Activated CD4-positive, alpha-beta T cell treated with anti-CD3 and anti-CD28 coated beads, Interleukin-2, amount 10 ng/mL, durations not matched to agents 7 days and 5 days (primary cell): Measurements from ENCODE around the gene SLBP. TPM values are rescaled to one million over a fixed set of nuclear protein-coding genes. Genes with fewer than 3 reads are reported as not detected.

Source experiments
- CTCF ChIA-PET: fragments of 350-600 bp; sonication (Branson Sonifier 250); formaldehyde crosslinking; loops from one replicate; lab custom pipeline; 2021; ENCODE audit warnings: antibody characterized with exemption; lab: Charles Lee
- POLR2A ChIA-PET: fragments of 350-600 bp; sonication (Branson Sonifier 250); formaldehyde crosslinking; loops from one replicate; lab custom pipeline; 2021; ENCODE audit warnings: antibody characterized with exemption; lab: Charles Lee
- DNase-seq: peaks from one replicate; pipeline ENCODE4 v3.0.0-alpha.2; 2020
- H3K27ac Mint-ChIP-seq: one replicate; pipeline ENCODE4 v1.8.0; 2021; ENCODE audit warnings: mild to moderate bottlenecking, moderate library complexity, mixed read lengths
- H3K27me3 Mint-ChIP-seq: one replicate; pipeline ENCODE4 v1.8.0; 2021; ENCODE audit warnings: mixed read lengths
- H3K36me3 Mint-ChIP-seq: one replicate; pipeline ENCODE4 v1.8.0; 2021; ENCODE audit warnings: low read depth, mixed read lengths
- H3K4me1 Mint-ChIP-seq: one replicate; pipeline ENCODE4 v1.8.0; 2021; ENCODE audit warnings: mixed read lengths
- H3K4me3 Mint-ChIP-seq: one replicate; pipeline ENCODE4 v1.8.0; 2021; ENCODE audit warnings: mild to moderate bottlenecking, moderate library complexity, mixed read lengths
- H3K9me3 Mint-ChIP-seq: one replicate; pipeline ENCODE4 v1.8.0; 2021; ENCODE audit warnings: mixed read lengths
- total RNA-seq, 2 experiments: library from RNA; stranded (reverse); gene quantifications; one replicate each; pipeline ENCODE4 v1.2.3, GENCODE V29; 2021

SLBP gene
- total RNA-seq, 2 experiments from 2014 or later = 116 to 137 TPM

DNA sequence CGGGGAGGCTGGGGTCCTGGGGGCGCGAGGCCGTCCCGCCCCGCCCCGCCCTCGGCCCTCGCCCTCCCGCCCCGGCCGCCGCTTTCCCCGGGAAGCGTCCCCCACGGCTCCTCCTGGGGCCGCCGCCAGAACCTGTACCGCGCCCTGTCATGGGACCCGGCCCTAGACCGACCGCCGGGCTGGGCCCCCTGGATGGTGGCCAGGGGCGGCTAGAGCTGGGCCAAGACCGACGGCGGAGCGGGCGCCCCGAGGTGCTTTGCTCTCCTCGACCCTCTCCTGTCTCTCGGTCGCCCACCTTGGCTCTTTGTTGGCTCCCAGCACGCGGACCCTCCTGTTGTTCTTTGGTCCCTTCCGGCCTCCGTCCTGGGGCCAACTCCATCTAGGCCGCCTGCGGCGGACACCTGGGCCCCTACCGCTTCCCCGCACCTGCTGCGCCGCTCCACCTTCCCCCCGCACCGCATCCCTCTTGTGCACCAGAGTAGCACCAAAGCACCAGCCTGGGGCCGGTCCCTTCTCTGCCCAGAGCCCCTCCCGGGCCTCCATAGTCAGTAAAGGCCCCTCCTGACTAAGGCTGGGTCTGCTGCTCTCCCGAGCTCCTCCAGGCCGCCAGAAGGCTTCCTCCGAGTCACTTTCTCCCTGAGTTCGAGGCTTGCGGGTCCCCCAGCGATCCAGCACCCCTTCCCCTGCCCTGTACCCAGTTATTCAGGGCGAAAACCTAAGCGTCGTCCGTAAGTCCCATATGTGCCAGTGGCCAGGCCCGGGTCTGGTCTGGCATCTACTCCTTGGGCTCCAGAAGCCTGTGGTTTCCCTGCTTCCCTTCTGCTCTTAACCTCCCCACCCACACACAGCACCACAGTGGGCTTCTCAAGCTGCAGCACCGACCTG is 9.8 kb upstream of the SLBP start:
- Mint-ChIP-seq H3K4me3 (peak overlapping the region; percentile 97), H3K9me3 (no peaks in the 10 kb centered on the region), H3K27me3 (no peaks in the 10 kb centered on the region), H3K4me1 (peaks cover 60% of the 10 kb centered on the region), H3K27ac (peak overlapping the region; percentile 98), H3K36me3 (peaks cover 48% of the 10 kb centered on the region)
- ChIA-PET POLR2A (interaction anchor here (0.9 to 1.5 kb wide), 3 partner anchors 9 to 134 kb away, joined by 3 to 7 read pairs (median 3); partner anchors contain the start of genes LETM1 and SLBP), CTCF (interaction anchor here (0.6 to 9.1 kb wide), 7 partner anchors 10 to 235 kb away, joined by 3 to 94 read pairs (median 5); partner anchors contain the start of gene SLBP)
- no peak for DNase-seq

DNA sequence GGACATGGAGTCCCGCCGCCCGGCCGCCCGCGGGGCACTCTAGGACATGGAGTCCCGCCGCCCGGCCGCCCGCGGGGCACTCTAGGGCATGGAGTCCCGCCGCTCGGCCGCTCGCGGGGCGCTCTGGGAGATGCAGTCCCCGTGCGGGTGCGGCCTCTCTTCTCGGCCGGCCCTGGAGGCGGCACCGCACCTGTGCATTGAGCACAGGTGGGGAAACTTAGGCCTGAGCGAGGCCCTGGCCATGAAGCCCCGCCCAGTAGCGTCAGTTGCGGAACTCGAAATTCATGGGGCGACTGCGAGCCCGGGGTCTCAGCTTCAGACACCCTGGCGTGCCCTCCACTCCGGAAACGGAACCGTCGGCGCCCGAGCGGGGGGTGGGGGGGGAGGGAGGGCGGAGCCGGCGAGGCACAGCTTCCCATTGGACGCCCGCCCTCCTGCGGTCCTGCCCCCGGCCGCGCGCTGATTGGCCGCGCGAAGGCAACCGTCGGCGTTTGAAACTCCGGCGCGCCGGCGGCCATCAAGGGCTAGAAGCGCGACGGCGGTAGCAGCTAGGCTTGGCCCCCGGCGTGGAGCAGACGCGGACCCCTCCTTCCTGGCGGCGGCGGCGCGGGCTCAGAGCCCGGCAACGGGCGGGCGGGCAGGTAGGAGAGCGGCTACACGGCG is 9.0 kb upstream of the SLBP start, which contains the start of the genes TACC3 and TMEM129:
TACC3 (plus strand) TSS at position 519 of the 663 bp plus-strand sequence. CDS start 1,901 bp downstream, outside the sequence.
TMEM129 (minus strand) TSS at position 321 of the 663 bp plus-strand sequence. CDS start 486 bp downstream, outside the sequence.
- H3K4me3 Mint-ChIP-seq = peak within 1 kb of the TSS; percentile 97

DNA sequence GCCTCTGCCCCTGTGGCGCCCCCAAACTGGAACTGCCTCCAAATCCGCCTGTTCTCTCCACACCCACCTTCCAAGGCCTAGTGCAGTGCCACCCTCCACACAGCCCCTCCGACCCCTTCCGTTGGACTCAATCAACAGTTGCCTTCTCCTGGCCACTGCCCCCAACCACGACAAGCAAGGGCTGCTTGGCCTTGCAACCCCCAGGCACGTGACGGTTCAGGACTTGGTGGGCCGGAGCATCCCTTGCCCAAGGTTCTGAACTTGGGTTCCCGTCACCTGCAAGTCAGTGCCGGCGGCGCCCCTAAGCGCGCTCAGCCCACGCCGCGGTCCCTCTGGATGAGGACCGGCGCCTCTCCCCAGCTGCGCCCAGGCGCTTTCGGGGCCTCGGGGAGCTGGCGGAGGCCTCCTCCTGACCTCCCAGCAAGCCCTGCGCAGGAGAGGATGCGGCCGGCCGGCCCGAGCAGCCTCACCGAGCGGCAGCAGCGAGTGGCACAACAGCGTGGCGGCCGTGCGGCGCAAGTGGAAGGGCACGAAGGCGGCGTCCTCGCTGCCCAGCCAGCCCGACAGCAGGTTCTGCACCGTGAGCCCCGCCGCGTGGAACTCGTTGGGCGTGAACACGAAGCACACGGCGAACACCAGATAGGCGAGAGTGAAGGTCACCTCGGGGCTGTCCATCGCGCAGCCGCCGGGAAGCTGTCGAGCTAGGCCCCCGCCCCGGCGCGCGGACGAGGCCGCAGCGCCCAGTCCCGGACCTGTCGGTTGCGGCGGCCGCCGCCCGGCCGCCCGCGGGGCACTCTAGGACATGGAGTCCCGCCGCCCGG is 8.3 kb upstream of the SLBP start:
- DNase-seq = peak; percentile 51
- ChIA-PET CTCF (interaction anchor here (0.9 to 2.3 kb wide), 4 partner anchors 8 to 27 kb away, joined by 5 to 8 read pairs (median 6); partner anchors contain the start of gene SLBP), POLR2A (interaction anchor here (0.9 kb wide), 2 partner anchors 8 to 136 kb away, joined by 3 to 7 read pairs; partner anchors contain the start of genes LETM1 and SLBP)
- H3K27me3 Mint-ChIP-seq = no peaks in the 10 kb centered on the region
- H3K4me3 Mint-ChIP-seq = peak overlapping the region; percentile 84
- H3K36me3 Mint-ChIP-seq = peaks cover 41% of the 10 kb centered on the region
- H3K9me3 Mint-ChIP-seq = no peaks in the 10 kb centered on the region
- H3K27ac Mint-ChIP-seq = peak overlapping the region; percentile 92
- peaks cover 58% of the 10 kb centered on the region for H3K4me1 Mint-ChIP-seq

More for the DNA sequence above, 9.0 kb upstream of the SLBP start, which contains the start of the genes TACC3 and TMEM129:
- H3K36me3 Mint-ChIP-seq = peaks cover 41% of the 10 kb centered on the region
- H3K27ac Mint-ChIP-seq = peak within 1 kb of the TSS; percentile 98
- DNase-seq = peak; percentile 95
- H3K9me3 Mint-ChIP-seq = no peaks in the 10 kb centered on the region
- POLR2A ChIA-PET = interaction anchor here (0.9 kb wide), 2 partner anchors 9 to 135 kb away, joined by 3 to 7 read pairs; partner anchors contain the start of genes LETM1 and SLBP
- CTCF ChIA-PET = interaction anchor here (0.6 to 2.3 kb wide), 6 partner anchors 9 to 236 kb away, joined by 3 to 8 read pairs (median 5); partner anchors contain the start of gene SLBP
- peaks cover 56% of the 10 kb centered on the region for H3K4me1 Mint-ChIP-seq
- no peaks in the 10 kb centered on the region for H3K27me3 Mint-ChIP-seq

DNA sequence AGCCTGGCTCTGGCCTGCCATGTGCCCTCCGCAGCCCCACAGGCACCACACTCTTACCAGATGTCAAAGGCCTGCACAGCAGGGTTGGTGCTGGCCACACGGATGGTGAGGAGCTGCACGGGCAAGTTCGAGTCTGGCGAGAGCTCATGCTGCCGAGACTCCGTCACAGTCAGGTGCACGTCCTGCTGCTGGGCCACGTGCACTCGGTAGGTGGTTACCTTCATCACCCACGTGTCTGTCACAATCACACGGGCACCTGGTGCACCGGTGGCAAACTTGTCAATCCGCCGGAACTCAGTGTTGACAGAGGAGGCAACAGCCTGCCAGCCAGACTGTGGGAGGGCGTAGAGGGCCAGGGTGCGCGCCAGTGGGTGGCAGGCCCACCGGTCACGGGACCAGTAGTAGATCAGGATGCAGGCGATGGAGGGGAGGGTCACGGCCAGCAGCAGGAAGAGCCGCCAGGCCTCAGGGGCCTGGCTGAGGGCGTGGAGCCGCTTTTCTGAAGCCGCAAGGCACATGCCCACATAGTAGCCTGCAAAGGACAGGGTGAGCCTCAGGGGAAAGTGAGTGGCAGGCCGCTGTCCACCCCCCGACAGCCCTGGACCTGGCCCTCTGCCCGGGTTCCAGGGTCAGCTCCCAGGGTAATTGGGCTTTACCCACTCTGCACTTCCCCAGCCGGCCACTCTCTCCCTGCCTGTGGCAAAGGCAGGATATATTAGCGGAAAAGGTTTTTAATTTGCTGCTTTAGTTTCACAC is 6.2 kb upstream of the SLBP start:
- Mint-ChIP-seq H3K36me3 (peaks cover 36% of the 10 kb centered on the region), H3K4me1 (peaks cover 61% of the 10 kb centered on the region), H3K9me3 (no peaks in the 10 kb centered on the region), H3K27me3 (no peaks in the 10 kb centered on the region), H3K27ac (peak overlapping the region; percentile 80), H3K4me3 (no peak overlapping the region)
- ChIA-PET POLR2A (no interaction called here), CTCF (interaction anchor here (1.0 to 1.3 kb wide), 3 partner anchors 8 to 25 kb away, joined by 3 read pairs; no protein-coding TSS in a partner anchor)
- DNase-seq = no peak

DNA sequence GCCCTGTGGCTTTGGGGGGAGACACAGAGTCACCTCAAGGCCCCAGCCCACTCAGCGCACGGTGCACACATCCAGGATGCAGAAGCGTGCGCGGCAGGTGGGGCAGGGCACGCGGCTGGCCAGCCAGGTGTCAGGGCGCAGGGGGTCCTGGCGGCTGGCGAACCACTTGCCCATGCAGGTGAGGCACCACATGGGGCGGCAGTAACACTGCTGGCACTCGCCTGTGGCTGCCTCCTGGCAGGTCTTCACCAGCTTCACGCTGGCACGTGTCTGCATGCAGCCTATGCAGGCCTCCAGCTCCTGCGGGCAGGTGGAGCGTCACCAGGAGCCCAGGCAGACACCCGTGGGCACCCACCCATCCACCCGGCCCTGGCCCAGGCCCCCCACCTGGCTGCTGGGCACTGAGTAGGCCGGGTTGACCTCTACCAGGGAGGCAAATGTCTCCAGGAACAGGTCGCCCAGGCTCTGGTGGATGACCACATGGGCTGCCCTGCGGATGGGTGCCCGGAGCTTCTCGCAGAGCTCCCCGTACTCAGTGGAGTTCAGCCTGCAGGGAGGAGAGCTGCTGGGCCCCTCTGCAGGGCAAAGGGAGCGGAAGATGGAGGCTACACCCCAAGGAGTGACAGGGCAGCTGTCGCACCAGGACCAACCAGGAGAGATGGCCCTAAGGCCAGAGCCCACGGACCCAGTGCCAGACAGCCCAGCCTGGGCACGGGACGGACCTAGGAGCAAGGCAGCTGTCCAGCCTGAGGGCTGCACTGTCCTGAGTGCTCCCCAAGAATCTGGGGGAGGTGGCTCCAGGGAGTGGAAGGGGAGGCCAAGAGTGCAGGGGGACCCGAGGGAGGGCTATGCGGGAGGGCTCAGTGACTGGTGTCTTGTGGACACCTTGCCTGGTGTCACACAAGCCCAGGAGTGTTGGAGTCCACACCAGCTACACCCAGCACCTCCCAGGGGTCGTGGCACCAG is 5.3 kb upstream of the SLBP start:
- no peak overlapping the region for H3K27ac Mint-ChIP-seq
- no peak for DNase-seq
- H3K4me3 Mint-ChIP-seq = no peak overlapping the region
- POLR2A ChIA-PET = no interaction called here
- H3K4me1 Mint-ChIP-seq = peaks cover 53% of the 10 kb centered on the region
- H3K9me3 Mint-ChIP-seq = no peaks in the 10 kb centered on the region
- H3K27me3 Mint-ChIP-seq = no peaks in the 10 kb centered on the region
- H3K36me3 Mint-ChIP-seq = peaks cover 31% of the 10 kb centered on the region
- CTCF ChIA-PET = interaction anchor here (1.0 to 1.3 kb wide), 3 partner anchors 9 to 24 kb away, joined by 3 read pairs; no protein-coding TSS in a partner anchor

DNA sequence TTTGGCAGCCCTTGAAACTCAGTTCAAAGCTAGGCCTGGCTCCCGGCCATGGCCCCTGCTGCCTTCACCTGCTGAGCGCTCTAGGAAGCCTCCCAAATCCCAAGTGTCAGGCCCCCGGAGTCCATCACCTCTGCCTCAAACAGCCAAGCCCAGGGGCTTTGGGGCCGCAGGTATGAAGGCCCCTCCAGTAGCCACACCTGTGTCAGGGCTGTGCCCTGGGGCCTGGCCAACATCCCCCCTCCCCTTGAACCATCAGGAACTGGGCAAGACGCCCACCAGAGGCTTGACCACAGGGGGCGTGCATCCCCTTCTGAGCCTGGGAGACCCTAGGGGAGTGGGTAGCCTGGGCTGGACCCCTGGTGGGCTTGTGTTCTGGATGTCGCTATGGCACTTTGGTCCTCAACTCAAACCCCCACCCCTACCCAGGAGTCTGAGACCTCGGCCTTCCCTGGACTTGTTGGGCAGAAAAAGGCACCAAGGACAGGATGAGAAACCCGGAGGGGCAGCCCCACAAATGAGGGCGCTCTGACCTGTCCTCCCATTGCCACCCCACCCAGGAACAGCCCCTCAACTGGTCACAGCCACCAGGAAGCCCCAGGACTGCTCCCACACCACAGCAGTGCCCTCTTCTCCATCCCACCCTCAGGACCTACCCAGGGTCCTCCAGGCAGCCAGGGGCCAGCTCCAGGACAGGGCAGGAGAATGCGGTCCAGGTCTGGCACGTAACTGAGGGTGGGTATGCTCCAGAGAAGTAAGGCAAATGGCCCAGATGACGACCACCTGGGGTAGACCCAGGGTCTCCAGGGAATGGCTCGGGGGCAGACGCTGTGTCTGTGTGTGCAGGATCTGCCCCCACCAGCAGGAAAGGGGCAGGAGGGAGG is 4.2 kb upstream of the SLBP start:
- CTCF ChIA-PET = no interaction called here
- H3K4me3 Mint-ChIP-seq = no peak overlapping the region
- POLR2A ChIA-PET = no interaction called here
- peak overlapping the region; percentile 50 for H3K27ac Mint-ChIP-seq
- H3K4me1 Mint-ChIP-seq = peaks cover 51% of the 10 kb centered on the region
- no peaks in the 10 kb centered on the region for H3K27me3 Mint-ChIP-seq
- DNase-seq = no peak
- H3K9me3 Mint-ChIP-seq = no peaks in the 10 kb centered on the region
- peaks cover 27% of the 10 kb centered on the region for H3K36me3 Mint-ChIP-seq

DNA sequence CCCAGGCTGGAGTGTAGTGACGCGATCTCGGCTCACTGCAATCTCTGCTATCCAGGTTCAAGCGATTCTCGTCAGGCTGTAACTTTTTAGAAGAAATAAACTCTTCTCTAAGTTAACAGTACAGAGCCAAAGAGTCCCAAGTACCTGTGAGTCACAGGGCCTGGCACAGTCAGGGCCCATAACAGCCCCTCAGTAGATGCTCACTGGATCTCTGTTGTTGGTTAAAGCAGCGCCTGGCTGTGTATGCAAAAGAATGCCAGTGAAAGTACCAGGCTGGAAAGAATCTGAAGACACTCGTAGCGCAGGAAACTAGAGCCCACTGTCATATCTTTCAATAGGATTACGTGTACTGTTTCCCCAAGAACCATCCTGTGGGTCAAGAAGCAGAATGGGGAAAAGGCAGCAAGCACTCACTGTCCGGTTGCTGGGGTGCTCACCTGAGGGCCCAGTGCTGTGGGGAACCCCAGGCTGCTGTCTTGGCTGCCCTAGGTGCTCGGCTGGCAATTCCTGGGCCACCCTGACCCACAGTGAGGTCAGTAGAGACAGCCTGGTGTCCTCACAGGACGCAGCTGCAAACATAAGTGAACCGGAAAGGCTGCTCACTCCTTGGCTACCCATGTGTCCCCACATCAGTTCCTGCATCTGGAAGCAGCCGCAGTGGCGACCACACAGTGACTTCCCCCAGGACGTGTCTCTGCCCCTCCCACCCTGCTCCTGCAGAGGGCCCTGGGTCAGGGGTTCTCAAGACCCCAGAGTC is 3.1 kb upstream of the SLBP start:
- no peak for DNase-seq
- Mint-ChIP-seq H3K27me3 (no peaks in the 10 kb centered on the region), H3K4me1 (peaks cover 60% of the 10 kb centered on the region), H3K27ac (peak overlapping the region; percentile 96), H3K36me3 (peaks cover 34% of the 10 kb centered on the region), H3K9me3 (no peaks in the 10 kb centered on the region), H3K4me3 (peak overlapping the region; percentile 96)
- CTCF ChIA-PET = no interaction called here
- POLR2A ChIA-PET = no interaction called here

DNA sequence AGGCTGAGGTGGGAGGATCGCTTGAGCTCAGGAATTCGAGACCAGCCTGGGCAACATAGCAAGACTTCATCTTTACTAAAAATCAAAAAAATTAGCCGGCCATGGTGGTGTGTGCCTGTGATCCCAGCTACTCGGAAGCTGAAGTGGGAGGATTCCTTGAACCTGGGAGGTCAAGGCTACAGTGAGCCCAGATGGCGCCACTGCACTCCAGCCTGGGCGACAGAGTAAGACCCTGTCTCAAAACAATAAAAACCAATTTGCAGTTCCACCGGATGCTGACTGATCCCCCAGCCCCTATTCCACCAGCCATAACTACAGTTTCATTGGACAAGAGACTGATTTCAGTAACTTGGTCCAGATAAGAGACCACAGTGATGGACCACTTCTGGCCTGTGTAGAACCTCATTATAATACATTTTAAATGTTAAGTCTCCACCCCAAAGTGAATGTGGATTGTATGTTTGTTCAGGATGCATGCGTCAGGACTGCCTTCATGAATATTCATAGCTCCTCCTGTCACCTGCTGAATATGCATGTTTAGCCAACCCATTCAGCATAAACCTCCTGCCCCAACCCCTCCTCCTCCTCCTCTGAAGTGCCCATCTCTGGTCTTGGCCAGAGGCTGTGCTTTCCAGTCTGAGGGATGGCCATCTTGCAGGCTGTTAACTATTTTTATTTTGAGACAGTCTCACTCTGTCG is 2.3 kb upstream of the SLBP start:
- peaks cover 60% of the 10 kb centered on the region for H3K4me1 Mint-ChIP-seq
- peak overlapping the region; percentile 96 for H3K27ac Mint-ChIP-seq
- no peaks in the 10 kb centered on the region for H3K9me3 Mint-ChIP-seq
- no peaks in the 10 kb centered on the region for H3K27me3 Mint-ChIP-seq
- peak overlapping the region; percentile 96 for H3K4me3 Mint-ChIP-seq
- no peak for DNase-seq
- POLR2A ChIA-PET = no interaction called here
- peaks cover 37% of the 10 kb centered on the region for H3K36me3 Mint-ChIP-seq
- CTCF ChIA-PET = interaction anchor here (1.1 to 1.2 kb wide), 2 partner anchors 11 to 21 kb away, joined by 3 to 4 read pairs; no protein-coding TSS in a partner anchor
